Type B pancreatic cell (in vitro differentiated cells): ENCODE data around the gene XDH. TPM values are rescaled to one million over a fixed set of nuclear protein-coding genes. Genes with fewer than 3 reads are reported as not detected.

Source experiments
- DNase-seq: peaks from one replicate; pipeline ENCODE4 v3.0.0; 2021; ENCODE audit warnings: mixed read lengths; ENCODE audit not compliant: unreplicated experiment; ENCODE audit errors: extremely low spot score
- H3K27ac Mint-ChIP-seq: 2 replicates; pipeline ENCODE4 v1.8.0; 2021; ENCODE audit warnings: mild to moderate bottlenecking, mixed read lengths
- H3K27me3 Mint-ChIP-seq: 2 replicates; pipeline ENCODE4 v1.8.0; 2021; ENCODE audit warnings: mixed read lengths
- H3K36me3 Mint-ChIP-seq: 2 replicates; pipeline ENCODE4 v1.8.0; 2021; ENCODE audit warnings: mixed read lengths
- H3K4me1 Mint-ChIP-seq: one replicate; pipeline ENCODE4 v1.8.0; 2021; ENCODE audit warnings: mixed read lengths; ENCODE audit not compliant: unreplicated experiment
- H3K4me3 Mint-ChIP-seq: 2 replicates; pipeline ENCODE4 v1.8.0; 2021; ENCODE audit warnings: mild to moderate bottlenecking, mixed read lengths
- H3K9me3 Mint-ChIP-seq: 2 replicates; pipeline ENCODE4 v1.8.0; 2021; ENCODE audit warnings: mixed read lengths
- CTCF ChIP-seq: fragments of 200-600 bp; sonication (generic); conservative IDR thresholded peaks from 2 replicates; pipeline ENCODE4 v1.5.0; 2021; ENCODE audit warnings: antibody characterized with exemption, mild to moderate bottlenecking
- total RNA-seq: library from RNA; stranded (reverse); gene quantifications from 2 replicates; pipeline ENCODE4 v1.2.1, GENCODE V29; 2021; ENCODE audit warnings: low replicate concordance

The XDH gene
- total RNA-seq, 1 donor from 2014 or later, result 2.5 TPM

- Mint-ChIP-seq H3K27ac (no peak overlapping the region), H3K4me1 (no peaks in the 10 kb centered on the region), H3K27me3 (no peaks in the 10 kb centered on the region), H3K9me3 (no peaks in the 10 kb centered on the region), H3K36me3 (no peaks in the 10 kb centered on the region), H3K4me3 (no peak overlapping the region)
- no peak for TF ChIP-seq CTCF
- no peak for DNase-seq
Observed at GRCh38 chr2:31378791-31379501, 35.6 kb downstream of the XDH start.

- no peaks in the 10 kb centered on the region for H3K4me1 Mint-ChIP-seq
- H3K27me3 Mint-ChIP-seq, result no peaks in the 10 kb centered on the region
- H3K9me3 Mint-ChIP-seq, result no peaks in the 10 kb centered on the region
- no peak for DNase-seq
- H3K36me3 Mint-ChIP-seq, result no peaks in the 10 kb centered on the region
- no peak overlapping the region for H3K27ac Mint-ChIP-seq
- no peak for TF ChIP-seq CTCF
- no peak overlapping the region for H3K4me3 Mint-ChIP-seq
Observed at GRCh38 chr2:31378389-31378788, 36.2 kb downstream of the XDH start.

- Mint-ChIP-seq H3K27me3 (no peaks in the 10 kb centered on the region), H3K36me3 (no peaks in the 10 kb centered on the region), H3K4me1 (no peaks in the 10 kb centered on the region), H3K27ac (no peak overlapping the region), H3K4me3 (no peak overlapping the region), H3K9me3 (no peaks in the 10 kb centered on the region)
- DNase-seq, result no peak
- TF ChIP-seq CTCF, result no peak
Observed at GRCh38 chr2:31373127-31373526, 41.4 kb downstream of the XDH start.

- no peaks in the 10 kb centered on the region for H3K36me3 Mint-ChIP-seq
- no peak overlapping the region for H3K27ac Mint-ChIP-seq
- H3K4me1 Mint-ChIP-seq, result no peaks in the 10 kb centered on the region
- TF ChIP-seq CTCF, result no peak
- H3K27me3 Mint-ChIP-seq, result no peaks in the 10 kb centered on the region
- no peak for DNase-seq
- H3K4me3 Mint-ChIP-seq, result no peak overlapping the region
- no peaks in the 10 kb centered on the region for H3K9me3 Mint-ChIP-seq
Observed at GRCh38 chr2:31372097-31372496, 42.4 kb downstream of the XDH start.

GRCh38 chr2:31371691-31372090 lies 42.9 kb downstream of the XDH start:
- no peak for TF ChIP-seq CTCF
- Mint-ChIP-seq H3K27ac (no peak overlapping the region), H3K4me1 (no peaks in the 10 kb centered on the region), H3K27me3 (no peaks in the 10 kb centered on the region), H3K4me3 (no peak overlapping the region), H3K36me3 (no peaks in the 10 kb centered on the region), H3K9me3 (no peaks in the 10 kb centered on the region)
- no peak for DNase-seq
